HEK293 (cell line): ENCODE data around the gene TRIB2.

Source experiments
- ATF2 ChIP-seq: fragments of 450-650 bp; formaldehyde crosslinking; IDR thresholded peaks from 2 replicates; pipeline ENCODE4 v1.5.1; 2016; ENCODE audit warnings: missing biosample characterization, missing genetic modification characterization, low read depth
- CTCF ChIP-seq: fragments of 450-650 bp; formaldehyde crosslinking; IDR thresholded peaks from 2 replicates; pipeline ENCODE4 v1.5.1; 2016; ENCODE audit warnings: missing biosample characterization, missing genetic modification characterization
- INSM2 ChIP-seq: fragments of 450-650 bp; formaldehyde crosslinking; IDR thresholded peaks from 2 replicates; pipeline ENCODE4 v1.5.1; 2016; ENCODE audit warnings: missing biosample characterization, missing genetic modification characterization
- KLF9 ChIP-seq: fragments of 450-650 bp; formaldehyde crosslinking; IDR thresholded peaks from 2 replicates; pipeline ENCODE4 v1.5.1; 2016; ENCODE audit warnings: missing biosample characterization, missing genetic modification characterization, low read depth
- SCRT1 ChIP-seq: fragments of 450-650 bp; formaldehyde crosslinking; IDR thresholded peaks from 2 replicates; pipeline ENCODE4 v1.5.1; 2016; ENCODE audit warnings: missing biosample characterization, missing genetic modification characterization, borderline replicate concordance
- ZNF221 ChIP-seq: fragments of 450-650 bp; formaldehyde crosslinking; IDR thresholded peaks from 2 replicates; pipeline ENCODE4 v1.5.1; 2017; ENCODE audit warnings: missing biosample characterization, missing genetic modification characterization, borderline replicate concordance
- ZNF24 ChIP-seq: fragments of 450-650 bp; formaldehyde crosslinking; IDR thresholded peaks from 2 replicates; pipeline ENCODE4 v1.5.1; 2016; ENCODE audit warnings: missing biosample characterization, missing genetic modification characterization
- ZNF629 ChIP-seq: fragments of 450-650 bp; formaldehyde crosslinking; IDR thresholded peaks from 2 replicates; pipeline ENCODE4 v1.5.1; 2017; ENCODE audit warnings: missing biosample characterization, missing genetic modification characterization
- ZNF768 ChIP-seq: fragments of 450-650 bp; formaldehyde crosslinking; IDR thresholded peaks from 2 replicates; pipeline ENCODE4 v1.5.1; 2018; ENCODE audit warnings: missing biosample characterization, mild to moderate bottlenecking, missing genetic modification characterization
- ZNF776 ChIP-seq: fragments of 450-650 bp; formaldehyde crosslinking; IDR thresholded peaks from 2 replicates; pipeline ENCODE4 v1.5.0; 2017; ENCODE audit warnings: missing biosample characterization, missing genetic modification characterization, borderline replicate concordance
- ZNF837 ChIP-seq: fragments of 450-650 bp; formaldehyde crosslinking; IDR thresholded peaks from 2 replicates; pipeline ENCODE4 v1.5.1; 2016; ENCODE audit warnings: missing biosample characterization, missing genetic modification characterization
- ZSCAN16 ChIP-seq: fragments of 450-650 bp; formaldehyde crosslinking; IDR thresholded peaks from 2 replicates; pipeline ENCODE4 v1.5.1; 2016; ENCODE audit warnings: missing biosample characterization, missing genetic modification characterization
- TF ChIP-seq, protein P1 (sequence below): fragments of 450-650 bp; formaldehyde crosslinking; IDR thresholded peaks from 2 replicates; pipeline ENCODE4 v1.5.1; 2016; ENCODE audit warnings: missing biosample characterization, missing genetic modification characterization

GRCh38 chr2:12712881-12713280, 3.9 kb upstream of the TRIB2 start:
- TF ChIP-seq ZSCAN16 (tag by site-specific recombination) (no peak), KLF9 (tag by site-specific recombination) (no peak), ZNF629 (tag by site-specific recombination) (no peak), CTCF (tag by site-specific recombination) (no peak), ZNF776 (no peak), ZNF24 (tag by site-specific recombination) (no peak), ZNF221 (no peak), SCRT1 (tag by site-specific recombination) (no peak), INSM2 (tag by site-specific recombination) (no peak), ZNF768 (tag by site-specific recombination) (no peak), ZNF837 (no peak), ATF2 (tag by site-specific recombination) (no peak)
- TF ChIP-seq, protein P1, sequence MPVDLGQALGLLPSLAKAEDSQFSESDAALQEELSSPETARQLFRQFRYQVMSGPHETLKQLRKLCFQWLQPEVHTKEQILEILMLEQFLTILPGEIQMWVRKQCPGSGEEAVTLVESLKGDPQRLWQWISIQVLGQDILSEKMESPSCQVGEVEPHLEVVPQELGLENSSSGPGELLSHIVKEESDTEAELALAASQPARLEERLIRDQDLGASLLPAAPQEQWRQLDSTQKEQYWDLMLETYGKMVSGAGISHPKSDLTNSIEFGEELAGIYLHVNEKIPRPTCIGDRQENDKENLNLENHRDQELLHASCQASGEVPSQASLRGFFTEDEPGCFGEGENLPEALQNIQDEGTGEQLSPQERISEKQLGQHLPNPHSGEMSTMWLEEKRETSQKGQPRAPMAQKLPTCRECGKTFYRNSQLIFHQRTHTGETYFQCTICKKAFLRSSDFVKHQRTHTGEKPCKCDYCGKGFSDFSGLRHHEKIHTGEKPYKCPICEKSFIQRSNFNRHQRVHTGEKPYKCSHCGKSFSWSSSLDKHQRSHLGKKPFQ (tag by site-specific recombination) = no peak
